D721Med (cell line): ENCODE results near the gene PTPRF.

Experiments
- DNase-seq: peaks from one replicate; pipeline ENCODE4 v3.0.0; 2011; ENCODE audit warnings: low spot score; ENCODE audit not compliant: insufficient read length
- FAIRE-seq: peaks from 2 replicates; lab custom pipeline; 2011; peaks lifted over from hg19 to GRCh38; lab: Jason Lieb, UNC
- CTCF ChIP-seq: IDR thresholded peaks from 2 replicates; pipeline ENCODE4 v1.5.1; 2012; ENCODE audit warnings: mild to moderate bottlenecking, control low read depth; ENCODE audit not compliant: insufficient read depth; ENCODE audit errors: missing control alignments

The PTPRF gene

GRCh38 chr1:43531107-43531905 is 623 bp downstream of the PTPRF start:
- no peak for TF ChIP-seq CTCF
- DNase-seq (no peak), FAIRE-seq (no peak)

GRCh38 chr1:43531906-43532584 is 1.4 kb downstream of the PTPRF start:
- FAIRE-seq (no peak), DNase-seq (no peak)
- no peak for TF ChIP-seq CTCF

- DNase-seq: no peak
- no peak for FAIRE-seq
- TF ChIP-seq CTCF: no peak
These were observed 2.0 kb downstream of the PTPRF start for GRCh38 chr1:43532716-43533115.

- FAIRE-seq (no peak), DNase-seq (no peak)
- no peak for TF ChIP-seq CTCF
These were observed 2.9 kb downstream of the PTPRF start for GRCh38 chr1:43533584-43533983.

- no peak for TF ChIP-seq CTCF
- no peak for FAIRE-seq
- DNase-seq: no peak
These were observed 3.6 kb downstream of the PTPRF start for GRCh38 chr1:43534256-43534655.

- FAIRE-seq (no peak), DNase-seq (no peak)
- TF ChIP-seq CTCF: no peak
These were observed 5.6 kb downstream of the PTPRF start for GRCh38 chr1:43536196-43536863.

GRCh38 chr1:43536864-43537358 is 6.2 kb downstream of the PTPRF start:
- DNase-seq (no peak), FAIRE-seq (no peak)
- TF ChIP-seq CTCF: no peak
